Activated gamma-delta T cell treated with anti-CD3 and anti-CD28 coated beads, Interleukin-2, amount 50 U/mL, for 16 hours (primary cell): ENCODE measurements around the gene WFDC8.
"Not testable (repeated sequence)": the region's sequence is repeated elsewhere in the genome, so short reads cannot be mapped to it uniquely, and the experiment has no call there.

Source experiments
- DNase-seq: peaks from one replicate; pipeline ENCODE4 v3.0.0-alpha.2; 2020; ENCODE audit warnings: low read depth

The WFDC8 gene

DNA sequence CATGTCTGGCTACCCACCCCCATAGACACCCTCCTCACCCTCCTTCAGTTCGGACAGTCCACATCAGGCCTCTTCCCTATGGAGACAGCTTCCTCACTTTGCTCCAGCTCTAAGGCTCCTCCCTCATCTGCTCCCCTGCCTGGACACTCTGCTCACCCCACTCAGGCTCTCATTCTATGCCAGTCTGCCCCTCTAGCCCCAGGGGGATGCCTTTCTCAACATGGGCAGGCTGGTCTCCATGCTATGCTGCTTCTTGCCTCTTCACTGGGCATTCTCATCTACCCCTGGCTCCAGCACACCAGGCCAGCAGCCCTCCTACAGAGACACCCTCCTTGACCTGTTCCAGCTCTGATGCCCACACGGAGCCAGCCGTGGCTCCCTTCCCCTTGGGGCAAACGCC, at the start of gene WFDC8:
TSS of gene WFDC8 (minus strand) at position 101 of the 400 bp plus-strand sequence. CDS start at position 64, 37 bp downstream.
- no peak for DNase-seq

DNA sequence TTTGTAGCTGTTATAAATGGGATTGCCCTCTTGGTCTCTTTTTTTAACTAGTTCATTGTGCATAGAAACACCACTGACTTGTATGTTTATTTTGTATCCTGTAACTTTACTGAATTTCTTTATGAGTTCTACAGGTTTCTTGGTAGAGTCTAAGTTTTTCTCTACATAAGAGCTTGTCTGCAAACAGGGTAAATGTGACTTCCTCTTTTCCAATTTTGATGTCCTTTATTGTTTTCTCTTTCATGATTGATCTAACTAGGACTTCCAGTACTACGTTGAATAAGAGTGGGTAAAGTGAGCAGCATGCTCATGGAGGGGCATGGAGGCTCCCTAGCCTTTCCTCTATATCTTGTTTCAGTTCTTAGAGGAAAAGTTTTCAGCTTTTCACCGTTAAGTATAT, 47.5 kb upstream of the WFDC8 start:
- DNase-seq = no peak

DNA sequence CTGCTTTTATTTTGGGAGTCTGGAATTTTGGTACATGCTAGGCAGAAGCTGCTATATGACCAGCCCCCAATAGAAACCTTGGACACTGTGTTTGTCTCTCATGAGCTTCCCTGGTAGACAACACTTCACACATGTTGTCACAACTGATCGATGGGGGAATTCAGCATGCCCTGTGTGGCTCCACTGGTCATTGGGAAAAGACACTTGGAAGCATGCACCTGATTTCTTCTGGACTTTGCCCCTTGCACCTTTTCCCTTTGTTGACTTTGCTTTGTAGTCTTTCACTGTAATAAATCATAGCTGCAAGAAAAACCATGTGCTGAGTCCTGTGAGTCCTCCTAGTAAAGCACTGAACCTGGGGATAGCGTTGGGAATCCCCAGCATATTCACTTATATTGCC, 42.5 kb upstream of the WFDC8 start:
- DNase-seq = no peak

DNA sequence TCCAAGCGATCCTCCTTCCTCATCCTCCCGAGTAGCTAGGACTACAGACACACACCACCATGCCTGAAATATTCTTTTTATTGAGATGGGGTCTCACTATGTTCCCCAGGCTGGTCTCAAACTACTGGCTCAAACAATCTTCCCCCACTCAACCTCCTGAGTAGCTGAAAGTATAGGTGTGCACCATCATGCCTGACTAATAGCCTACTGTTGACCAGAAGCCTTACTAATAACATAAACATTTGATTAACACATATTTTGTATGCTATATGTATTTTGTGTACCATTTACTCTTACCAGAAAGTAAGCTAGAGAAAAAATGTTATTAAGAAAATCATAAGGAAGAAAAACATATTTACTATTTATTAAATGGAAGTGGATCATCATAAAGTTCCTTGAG, 38.5 kb upstream of the WFDC8 start:
- DNase-seq = no peak

DNA sequence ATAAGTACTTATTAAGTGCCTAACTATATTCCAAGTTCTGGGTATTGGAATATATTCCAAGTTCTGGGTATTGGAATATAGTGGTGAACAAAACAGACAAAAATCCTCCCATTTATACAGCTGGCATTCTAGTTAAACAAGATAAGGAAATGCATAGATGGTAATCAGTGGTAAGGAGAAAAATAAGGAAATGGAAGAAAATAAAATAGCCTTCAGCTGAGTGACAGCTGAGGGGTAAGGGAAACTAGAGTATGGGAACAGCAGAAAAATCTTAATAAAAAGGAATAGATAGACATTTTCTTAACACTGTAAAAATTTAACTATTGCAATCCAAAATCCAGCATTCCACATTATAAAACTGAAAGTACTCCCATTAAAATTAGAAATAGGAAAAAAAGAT, 33.2 kb upstream of the WFDC8 start:
- no peak for DNase-seq

DNA sequence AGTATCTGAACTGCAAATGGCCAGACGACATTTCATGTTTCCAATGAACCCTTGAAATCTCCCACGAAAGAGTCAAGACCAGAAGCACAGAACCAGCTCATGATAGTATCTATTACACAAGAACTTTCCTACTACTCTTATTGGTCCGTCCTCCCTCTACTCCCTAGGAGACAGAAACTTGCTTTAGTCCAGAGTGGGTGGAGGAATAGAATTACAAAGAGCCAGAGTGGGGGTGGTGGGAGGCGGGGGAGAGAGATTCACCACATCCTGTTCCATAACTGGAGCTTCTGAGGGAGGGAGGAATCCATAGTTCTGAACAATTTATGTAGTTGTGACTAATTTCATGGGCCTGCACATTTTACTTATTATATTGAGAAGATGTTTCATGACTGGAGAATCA, 32.0 kb upstream of the WFDC8 start:
- no peak for DNase-seq

DNA sequence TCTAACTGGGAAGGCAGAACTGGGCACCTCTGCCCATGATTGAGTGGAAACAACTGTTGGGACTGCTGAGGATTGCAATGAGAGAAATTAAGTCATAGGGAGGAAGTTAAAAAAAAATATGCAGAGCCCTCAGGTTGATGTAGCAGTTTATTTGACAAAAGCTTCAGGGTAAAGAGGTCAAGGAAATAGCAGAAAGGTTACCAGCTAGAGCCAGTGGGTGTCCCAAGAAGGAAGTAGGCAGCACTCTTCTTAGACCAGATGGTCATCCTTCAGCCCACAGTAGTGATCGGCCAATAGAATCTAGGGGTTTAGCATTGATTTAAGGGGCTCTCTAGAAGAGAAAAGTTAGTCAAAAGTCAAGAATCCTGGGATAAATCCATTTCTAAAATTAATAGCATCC, 28.7 kb upstream of the WFDC8 start:
- no peak for DNase-seq

DNA sequence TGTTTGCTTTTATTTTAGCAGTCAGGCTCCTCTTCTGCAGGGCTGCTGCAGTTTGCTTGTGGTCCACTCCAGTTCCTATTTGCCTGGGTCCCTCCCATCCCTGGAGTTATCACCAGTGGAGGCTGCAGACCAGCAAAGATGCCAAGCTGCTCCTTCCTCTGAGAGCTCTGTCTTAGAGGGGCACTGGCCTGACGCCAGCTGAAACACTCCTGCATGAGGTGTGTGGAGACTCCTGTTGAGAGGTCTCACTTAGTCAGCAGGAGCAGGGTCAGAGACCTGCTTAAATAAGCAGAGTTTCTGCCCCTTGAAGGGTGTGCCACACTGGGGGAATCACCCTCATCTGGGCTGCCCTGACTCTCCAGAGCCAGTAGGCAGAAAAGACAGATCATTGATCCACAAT, 16.2 kb upstream of the WFDC8 start:
- no peak for DNase-seq

DNA sequence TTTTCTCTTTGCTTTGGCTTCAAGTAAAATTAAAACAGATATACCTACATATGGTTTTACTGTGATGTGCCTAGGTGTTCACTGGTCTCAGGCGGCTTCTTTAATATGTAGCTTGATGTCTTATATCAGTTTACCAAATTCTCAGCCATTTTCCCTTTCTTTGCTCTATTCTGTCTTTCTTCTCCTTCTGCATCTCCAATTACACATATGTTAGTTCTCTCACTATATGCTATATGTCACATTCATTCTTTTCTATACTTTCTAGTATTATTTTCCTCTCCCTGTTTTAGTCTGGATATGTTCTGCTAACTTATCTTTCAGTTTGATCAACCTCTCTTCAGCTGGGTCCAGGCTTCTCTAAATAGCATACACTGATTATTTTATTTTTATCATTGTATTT, 14.4 kb upstream of the WFDC8 start:
- DNase-seq = no peak

DNA sequence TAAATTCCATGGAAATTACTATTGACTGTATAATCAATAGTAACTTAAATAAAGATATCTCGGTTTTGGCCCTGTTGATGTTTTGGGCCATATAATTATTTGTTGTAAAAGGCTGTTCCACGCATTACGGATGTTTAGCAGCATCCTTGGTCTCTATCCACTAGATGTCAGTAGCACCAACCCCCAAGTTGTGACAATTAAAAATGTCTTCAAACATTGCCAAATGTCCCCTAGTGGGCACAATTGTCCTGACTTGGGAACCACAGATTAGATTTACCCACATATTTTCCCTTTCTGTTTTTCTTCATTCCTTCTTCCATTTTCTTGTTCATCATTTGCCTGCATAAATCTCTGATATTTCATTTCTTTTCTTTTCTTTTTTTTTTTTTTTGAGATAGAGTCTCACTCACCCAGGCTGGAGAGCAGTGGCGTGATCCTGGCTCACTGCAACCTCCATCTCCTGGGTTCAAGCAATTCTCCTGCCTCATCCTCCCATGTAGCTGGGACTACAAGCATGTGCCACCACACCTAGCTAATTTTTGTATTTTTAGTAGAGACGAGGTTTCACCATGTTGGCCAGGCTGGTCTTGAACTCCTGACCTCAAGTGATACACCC, 13.6 kb upstream of the WFDC8 start:
- no peak for DNase-seq

DNA sequence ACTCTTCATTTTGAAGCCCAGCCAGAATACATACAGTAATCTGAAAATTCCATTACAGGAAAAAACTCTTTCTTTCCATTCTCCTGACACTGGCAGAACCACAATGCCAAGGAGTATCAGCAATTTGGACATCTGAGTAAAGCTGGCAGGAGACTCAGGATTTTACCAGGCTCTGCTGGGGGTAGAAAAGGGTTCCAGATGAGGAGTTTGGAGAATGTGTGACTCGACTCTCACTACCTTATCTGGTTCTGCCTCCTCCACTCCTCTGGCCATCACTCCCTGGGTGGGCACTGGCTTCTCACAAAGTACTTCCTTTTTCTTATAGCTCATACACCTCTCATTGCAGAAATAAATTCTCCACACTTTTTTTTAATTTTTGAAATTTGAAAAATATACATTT, 10.6 kb upstream of the WFDC8 start:
- DNase-seq = no peak

DNA sequence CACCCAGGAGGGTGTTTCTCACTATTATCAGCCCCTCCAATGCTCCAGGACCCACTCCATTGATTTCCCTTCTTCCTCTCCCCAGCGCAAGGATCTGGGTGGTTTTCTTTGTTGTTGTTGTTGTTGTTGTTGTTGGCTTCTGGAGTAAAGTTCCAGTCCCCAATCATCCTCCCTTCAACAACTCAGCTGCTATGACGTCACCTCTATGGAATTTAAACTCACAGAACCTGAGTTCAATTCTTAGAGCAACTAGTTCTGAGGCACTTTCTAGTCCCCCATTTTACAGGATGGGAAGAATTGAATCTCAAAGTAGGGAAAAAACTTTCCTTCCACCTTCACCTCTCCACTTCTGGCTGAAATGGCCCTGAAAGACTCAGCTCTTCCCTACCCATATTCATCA, 9.7 kb upstream of the WFDC8 start:
- DNase-seq = no peak

DNA sequence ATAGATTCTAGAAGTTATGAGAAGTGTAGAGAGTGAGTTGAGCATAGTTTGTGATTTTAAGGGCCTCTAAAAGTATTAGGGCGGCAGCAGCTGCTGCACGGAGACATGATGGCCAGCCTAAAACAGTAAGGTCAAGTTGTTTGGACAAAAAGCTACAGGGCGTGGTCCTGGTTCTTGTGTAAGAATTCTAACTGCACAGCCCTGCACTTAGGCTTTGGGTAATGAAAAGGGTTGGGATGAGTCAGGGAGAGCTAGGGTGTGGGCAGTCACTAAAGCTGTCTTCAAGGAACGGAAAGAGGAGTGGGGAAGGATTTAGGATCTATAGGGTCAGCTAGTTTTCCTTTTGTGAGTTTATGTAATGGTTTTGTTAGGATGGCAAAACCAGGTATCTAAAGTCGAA, 6.9 kb upstream of the WFDC8 start:
- not testable (repeated sequence) for DNase-seq

DNA sequence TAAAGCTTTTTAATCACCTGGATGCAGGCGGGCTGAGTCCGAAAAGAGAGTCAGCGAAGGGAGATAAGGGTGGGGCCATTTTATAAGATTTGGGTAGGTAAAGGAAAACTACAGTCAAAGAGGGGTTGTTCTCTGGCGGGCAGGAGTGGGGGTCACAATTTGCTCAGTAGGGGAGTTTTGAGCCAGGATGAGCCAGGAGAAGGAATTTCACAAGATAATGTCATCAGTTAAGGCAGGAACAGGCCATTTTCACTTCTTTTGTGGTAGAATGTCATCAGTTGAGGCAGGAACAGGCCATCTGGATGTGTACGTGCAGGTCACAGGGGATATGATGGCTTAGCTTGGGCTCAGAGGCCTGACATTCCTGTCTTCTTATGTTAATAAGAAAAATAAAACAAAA, 5.2 kb upstream of the WFDC8 start:
- DNase-seq = not testable (repeated sequence)

DNA sequence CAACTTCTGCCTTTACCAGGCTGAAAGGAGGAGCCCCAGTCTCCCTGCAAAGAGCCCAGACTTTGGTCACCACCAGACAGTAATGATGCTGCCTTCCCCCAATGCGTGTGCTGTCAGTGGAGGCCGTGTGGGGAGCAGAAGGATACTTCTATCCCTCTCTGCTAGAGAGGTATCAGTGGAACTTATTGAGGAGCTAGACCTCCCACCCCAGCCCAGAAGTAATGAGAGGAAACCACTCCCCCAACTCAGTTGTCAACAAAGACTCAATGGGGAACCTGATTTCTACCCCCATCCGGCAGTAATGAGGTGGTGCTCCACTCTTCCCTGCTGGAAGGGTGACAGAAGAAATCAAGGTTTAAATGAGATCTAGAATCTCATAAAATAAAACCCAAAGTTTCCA, 4.4 kb upstream of the WFDC8 start:
- DNase-seq = no peak

DNA sequence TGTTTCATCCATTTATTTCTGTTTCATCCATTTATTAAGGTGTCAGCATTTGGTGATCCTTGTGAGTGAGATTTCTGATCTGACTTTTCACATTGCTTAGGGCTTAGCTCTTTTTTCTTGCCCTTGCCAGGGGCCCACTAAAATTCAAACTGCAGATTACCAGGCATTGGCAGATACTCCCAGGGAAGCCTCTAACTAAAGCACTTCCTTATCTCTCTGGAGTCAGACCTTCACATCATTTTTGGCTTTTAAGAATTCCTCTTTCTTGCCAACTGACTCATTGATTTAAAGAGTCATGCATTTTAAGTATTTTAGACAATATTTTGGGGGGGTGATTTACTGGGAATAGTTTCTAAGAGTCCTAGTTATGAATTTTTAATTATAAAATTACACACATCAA, 2.6 kb upstream of the WFDC8 start:
- no peak for DNase-seq

DNA sequence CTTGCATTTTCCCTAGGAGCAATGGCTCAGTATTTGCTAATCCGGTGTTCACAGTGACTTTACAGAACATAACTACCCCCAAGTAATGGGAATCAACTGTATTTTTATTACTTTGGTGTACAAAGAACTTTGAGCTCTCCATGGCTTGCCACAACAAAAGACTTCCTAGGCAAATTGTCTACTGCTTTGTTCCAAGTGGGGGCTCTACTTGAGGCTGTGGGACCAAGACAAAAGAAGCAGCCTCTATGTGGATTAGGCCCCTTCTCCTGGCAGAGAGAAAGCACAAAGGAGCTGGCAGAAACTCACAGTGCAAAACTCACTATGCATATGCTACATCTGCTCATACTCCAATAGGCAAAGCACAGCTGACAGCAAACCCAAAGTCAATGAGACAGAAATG, 853 bp downstream of the WFDC8 start:
- no peak for DNase-seq

DNA sequence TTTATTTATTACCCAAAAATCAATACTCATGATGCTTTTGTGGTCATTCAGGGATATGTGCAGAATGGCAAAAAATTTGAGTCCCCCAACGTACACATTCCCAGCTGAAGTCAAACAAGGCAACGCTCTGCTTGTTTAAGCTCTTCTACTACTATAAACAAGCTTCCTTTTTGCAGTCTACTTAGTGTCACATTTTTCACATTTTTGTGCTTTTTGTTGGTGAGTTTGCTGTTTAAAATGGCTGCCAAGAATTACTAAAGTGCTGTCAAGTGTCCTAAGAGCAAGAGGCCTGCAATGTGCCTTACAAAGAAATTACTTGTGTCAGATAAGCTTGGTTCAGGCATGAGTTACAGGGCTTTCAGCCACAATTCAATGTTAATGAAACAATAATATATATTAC, 2.1 kb downstream of the WFDC8 start:
- DNase-seq = no peak

DNA sequence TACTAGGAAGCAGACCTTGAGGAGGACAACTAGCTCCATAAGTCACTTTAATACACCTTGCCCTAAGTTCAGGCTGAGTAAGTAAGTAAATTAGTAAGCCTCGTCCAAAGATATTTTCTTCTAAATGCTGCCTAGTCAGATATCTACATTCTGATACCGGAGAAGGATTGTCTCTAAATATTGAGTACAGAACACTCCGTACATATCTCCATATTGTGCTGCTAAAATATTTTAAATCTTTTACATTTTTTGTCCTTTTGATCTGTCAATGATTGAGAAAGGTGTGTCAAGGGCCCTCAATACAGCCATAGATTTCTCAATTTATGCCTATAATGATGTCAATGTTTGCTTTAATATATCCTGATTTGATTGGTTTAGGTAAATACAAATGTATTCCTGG, 3.2 kb downstream of the WFDC8 start:
- DNase-seq = no peak

DNA sequence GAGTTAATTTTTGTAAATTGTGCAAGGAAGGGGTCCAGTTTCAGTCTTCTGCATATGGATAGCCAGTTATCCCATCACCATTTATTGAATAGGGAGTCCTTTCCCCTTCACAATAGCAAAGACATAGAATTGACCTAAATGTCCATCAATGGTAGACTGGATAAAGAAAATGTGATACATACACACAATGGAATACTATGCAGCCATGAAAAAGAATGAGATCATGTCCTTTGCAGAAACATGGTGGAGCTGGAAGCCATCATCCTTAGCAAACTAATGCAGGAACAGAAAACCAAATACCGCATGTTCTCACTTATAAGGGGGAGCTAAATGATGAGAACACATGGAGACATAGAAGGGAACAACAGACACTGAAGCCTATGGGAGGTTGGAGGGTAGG, 9.4 kb downstream of the WFDC8 start:
- DNase-seq = not testable (repeated sequence)

DNA sequence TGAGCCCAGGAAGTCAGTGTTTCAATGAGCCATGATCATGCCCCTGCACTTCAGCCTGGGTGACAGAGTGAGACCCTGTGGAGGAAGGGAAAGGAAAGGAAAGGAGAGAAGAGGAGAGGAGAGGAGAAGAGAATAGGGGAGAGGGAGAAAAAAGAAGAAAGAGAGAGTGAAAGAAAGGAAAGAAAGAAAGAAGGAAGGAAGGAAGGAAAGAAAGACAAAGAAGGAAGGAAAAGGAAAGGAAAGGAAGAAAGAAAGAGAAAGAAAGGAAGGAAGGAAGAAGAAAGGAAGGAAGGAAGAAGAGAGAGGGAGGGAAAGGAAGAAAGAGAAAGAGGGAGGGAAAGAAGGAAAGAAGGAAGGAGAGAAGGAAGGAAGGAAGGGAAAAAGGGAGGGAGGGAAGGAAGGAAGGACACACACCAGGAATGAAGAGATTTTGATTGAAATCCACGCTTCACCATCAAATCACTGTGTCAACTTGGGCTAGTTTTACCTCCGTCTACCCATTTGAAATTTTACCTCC, 14.3 kb downstream of the WFDC8 start:
- DNase-seq = no peak

DNA sequence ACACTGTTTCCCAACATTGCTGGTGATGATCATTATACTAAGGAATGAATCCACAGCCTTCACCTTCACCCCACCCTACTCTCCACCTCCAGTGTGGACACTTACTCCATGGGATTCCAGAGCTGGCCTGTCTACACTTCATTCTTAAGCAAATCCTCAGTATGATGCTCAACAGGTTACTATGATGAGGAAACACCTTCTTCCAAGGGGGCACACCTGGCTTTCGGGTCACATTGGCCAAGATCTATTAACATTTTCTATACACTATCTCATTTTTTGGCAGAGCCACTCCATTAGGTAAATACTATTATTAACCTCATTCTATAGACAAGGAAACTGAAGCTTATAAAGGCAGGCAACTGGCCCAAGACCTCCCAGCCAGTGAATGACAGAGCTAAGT, 23.9 kb downstream of the WFDC8 start:
- no peak for DNase-seq

DNA sequence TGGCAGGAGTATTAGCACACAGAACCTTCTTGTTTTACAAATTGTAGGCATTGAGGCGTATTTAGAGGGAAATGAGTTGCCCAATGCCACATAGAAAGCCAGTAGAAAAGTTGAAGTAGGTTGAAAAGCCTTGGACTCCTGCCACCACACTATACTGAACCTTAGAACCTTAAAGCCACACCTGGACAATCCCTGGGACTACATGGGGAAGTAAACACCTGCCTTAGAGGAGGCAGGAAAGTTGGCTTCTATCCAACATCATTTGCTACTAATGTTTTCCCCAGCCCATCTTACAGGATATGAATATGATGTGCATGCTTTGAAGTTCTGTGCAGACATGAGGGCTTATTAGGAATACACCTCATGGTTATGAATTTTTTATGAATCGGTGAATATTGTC, 26.6 kb downstream of the WFDC8 start:
- no peak for DNase-seq

DNA sequence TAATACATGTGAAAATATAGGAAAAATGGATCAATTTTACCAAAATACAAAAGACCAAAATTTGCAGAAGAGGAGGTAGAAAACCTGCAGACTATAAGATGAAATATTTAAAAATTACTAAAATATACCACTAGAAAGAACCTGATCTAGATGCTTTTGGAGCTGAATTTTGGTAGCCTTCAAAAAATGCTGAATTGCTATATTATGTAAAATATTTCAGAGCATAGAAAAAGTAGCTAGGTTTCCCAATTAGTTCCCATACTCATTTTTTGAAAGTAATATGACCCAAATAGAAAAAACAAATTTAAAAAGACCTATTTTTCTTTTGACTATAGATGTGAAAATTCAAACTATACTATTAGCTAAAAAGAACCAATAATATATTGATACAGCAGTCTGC, 28.3 kb downstream of the WFDC8 start:
- DNase-seq = no peak

DNA sequence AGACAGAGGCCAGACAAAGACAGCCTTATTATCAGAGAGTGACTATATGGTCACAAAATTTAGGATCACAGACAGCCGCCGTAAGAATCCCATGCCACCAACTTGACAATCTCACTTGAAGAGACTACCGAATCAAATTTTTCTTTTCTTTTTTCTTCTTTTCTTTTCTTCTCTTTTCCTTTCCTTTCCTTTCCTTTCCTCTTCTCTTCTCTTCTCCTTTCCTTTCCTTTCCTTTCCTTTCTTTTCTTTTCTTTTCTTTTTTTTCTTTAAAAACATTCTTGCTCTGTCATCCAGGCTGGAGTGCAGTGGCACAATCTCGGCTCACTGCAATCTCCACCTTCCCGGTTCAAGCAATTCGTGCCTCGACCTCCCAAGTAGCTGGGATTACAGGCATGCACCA, 30.7 kb downstream of the WFDC8 start:
- no peak for DNase-seq
